ENCODE data around the gene DSTN.

DSTN gene

GRCh38 chr20:17568972-17569521, 828 bp upstream of the DSTN start:
- H3K4me3 ChIP-seq (ENCODE audit: low read length), result peak overlapping the region; percentile 63

GRCh38 chr20:17570347-17571152, 675 bp downstream of the DSTN start:
- DNase-seq (ENCODE audit: low read depth), result peak; percentile 46
- TF ChIP-seq, protein P1, sequence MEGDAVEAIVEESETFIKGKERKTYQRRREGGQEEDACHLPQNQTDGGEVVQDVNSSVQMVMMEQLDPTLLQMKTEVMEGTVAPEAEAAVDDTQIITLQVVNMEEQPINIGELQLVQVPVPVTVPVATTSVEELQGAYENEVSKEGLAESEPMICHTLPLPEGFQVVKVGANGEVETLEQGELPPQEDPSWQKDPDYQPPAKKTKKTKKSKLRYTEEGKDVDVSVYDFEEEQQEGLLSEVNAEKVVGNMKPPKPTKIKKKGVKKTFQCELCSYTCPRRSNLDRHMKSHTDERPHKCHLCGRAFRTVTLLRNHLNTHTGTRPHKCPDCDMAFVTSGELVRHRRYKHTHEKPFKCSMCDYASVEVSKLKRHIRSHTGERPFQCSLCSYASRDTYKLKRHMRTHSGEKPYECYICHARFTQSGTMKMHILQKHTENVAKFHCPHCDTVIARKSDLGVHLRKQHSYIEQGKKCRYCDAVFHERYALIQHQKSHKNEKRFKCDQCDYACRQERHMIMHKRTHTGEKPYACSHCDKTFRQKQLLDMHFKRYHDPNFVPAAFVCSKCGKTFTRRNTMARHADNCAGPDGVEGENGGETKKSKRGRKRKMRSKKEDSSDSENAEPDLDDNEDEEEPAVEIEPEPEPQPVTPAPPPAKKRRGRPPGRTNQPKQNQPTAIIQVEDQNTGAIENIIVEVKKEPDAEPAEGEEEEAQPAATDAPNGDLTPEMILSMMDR (conservative IDR thresholded peaks at IDR 0.05; ENCODE audit: low read length), result 0 out of 2 replicates have a peak, but pooled peaks have one; percentile 1
- H3K4me3 ChIP-seq (ENCODE audit: low read length), result peak overlapping the region; percentile 63

More at GRCh38 chr20:17568972-17569521, 828 bp upstream of the DSTN start:
- TF ChIP-seq, protein P1 (conservative IDR thresholded peaks at IDR 0.05; ENCODE audit: low read length), result no peak
- peak; percentile 98 for DNase-seq (ENCODE audit: low read depth)

DNA sequence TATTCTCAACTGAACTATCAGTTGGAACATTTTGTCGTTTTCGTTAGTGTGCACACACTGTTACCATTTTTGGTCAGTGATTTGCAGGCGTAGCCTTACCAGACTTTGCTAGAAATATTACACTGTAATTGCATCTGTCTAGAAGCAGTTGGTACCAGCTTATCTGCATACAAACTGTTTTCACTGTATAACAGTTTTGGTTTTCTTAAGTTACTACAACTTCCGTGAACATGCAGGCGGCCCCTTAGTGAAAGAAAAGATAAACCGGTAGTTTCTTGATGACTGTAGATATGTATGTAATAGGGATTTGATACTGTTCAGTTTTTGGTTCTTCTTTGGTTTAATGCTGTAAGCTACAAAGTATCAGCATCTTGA, 1.3 kb downstream of the DSTN start:
- TF ChIP-seq, protein P1 (conservative IDR thresholded peaks at IDR 0.05; ENCODE audit: low read length), result no peak
- peak overlapping the region; percentile 63 for H3K4me3 ChIP-seq (ENCODE audit: low read length)
- DNase-seq (ENCODE audit: low read depth), result peak; percentile 26

DNA sequence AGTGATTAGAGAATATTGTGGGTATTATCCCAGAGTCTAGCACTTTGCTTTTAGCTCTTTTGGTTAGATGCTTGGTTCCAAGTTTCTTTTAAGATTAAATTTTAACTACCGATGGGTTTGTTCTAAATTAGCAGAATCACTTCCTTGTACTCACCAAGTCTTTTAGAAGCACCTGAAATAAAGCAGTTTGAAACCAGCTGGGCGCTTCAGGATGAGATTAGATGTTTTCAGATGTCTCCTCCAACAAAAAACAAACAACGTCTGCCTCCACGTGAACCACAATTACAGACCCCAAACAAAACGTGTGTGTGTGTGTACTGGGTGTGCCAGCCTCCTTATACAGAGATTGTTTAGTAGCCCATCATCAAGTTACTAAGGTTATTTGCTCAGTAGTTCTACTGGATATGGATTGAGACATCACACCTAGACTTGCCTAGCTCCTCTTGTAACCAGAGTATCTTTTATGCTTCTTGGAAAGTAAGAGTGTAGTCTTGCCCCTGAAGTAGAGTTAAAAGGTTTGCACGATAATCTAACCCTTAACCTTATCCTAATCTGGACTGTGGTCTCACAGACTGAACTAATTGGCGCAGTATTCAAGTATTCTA, 2.3 kb downstream of the DSTN start:
- DNase-seq (ENCODE audit: low read depth), result no peak
- peak overlapping the region; percentile 63 for H3K4me3 ChIP-seq (ENCODE audit: low read length)
- TF ChIP-seq, protein P1 (conservative IDR thresholded peaks at IDR 0.05; ENCODE audit: low read length), result no peak

GRCh38 chr20:17573463-17573862, 3.6 kb downstream of the DSTN start:
- H3K4me3 ChIP-seq (ENCODE audit: low read length), result no peak overlapping the region
- TF ChIP-seq, protein P1 (conservative IDR thresholded peaks at IDR 0.05; ENCODE audit: low read length), result no peak
- no peak for DNase-seq (ENCODE audit: low read depth)

DNA sequence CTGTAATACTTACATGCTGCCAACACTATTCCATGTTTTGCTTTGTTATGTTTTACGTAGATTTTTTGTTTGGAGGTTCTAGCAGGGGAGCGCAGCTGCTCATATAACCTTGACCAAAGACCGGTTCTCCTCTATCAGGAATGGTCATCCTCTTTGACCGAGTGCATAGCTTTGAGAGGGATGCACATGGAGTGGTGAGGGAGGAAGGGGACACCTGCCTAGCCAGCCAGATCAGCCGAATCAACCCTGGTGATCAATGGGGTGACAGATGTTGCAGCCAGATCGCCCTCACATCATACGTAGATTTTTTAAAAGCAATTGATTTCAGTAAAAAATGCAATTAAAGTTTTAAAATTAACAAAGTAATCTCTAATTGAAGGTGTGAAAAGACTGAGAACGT, 6.3 kb downstream of the DSTN start:
- DNase-seq (ENCODE audit: low read depth), result no peak
- TF ChIP-seq, protein P1 (conservative IDR thresholded peaks at IDR 0.05; ENCODE audit: low read length), result no peak
- H3K4me3 ChIP-seq (ENCODE audit: low read length), result no peak overlapping the region

Data from AG10803 (cell line).